Hepatocyte (in vitro differentiated cells): ENCODE data around the gene TPGS2.

Experiments
- CTCF ChIP-seq: fragments of 200-600 bp; sonication (generic); IDR thresholded peaks from 2 replicates; pipeline ENCODE4 v1.5.1; 2016; ENCODE audit warnings: antibody characterized with exemption, mild to moderate bottlenecking; ENCODE audit not compliant: poor library complexity
- EZH2 ChIP-seq: fragments of 200-600 bp; sonication (generic); IDR thresholded peaks from 2 replicates; pipeline ENCODE4 v1.6.1; 2016; ENCODE audit warnings: antibody characterized with exemption, mild to moderate bottlenecking, borderline replicate concordance

DNA sequence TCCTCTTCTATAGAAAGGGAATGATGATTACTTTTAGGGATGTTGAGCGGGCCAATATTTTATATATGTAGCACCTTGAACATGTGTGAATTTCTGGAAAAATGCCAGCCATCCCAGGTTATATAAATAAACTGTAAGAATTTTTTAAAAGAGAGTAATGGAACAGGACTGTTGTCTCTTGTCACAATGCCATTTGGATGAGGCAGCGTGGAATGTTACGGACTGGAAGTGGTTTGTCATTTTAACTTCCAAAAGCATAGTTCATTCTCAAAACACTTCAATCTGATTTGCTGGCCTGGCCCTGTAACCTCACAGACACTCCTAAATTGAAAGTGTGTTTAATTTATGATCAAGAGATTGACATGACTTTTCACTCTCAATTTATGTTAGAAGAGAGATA lies 70.8 kb downstream of the TPGS2 start:
- no peak for TF ChIP-seq CTCF
- no peak for TF ChIP-seq EZH2
